MM.1S (cell line): ENCODE data around the gene MVB12B.

ENCODE experiments used
- EZH2 ChIP-seq: fragments of 300-600 bp; sonication (generic); optimal IDR thresholded peaks from 2 replicates; pipeline ENCODE3; 2017; ENCODE audit warnings: low read depth, mild to moderate bottlenecking, antibody characterized with exemption, low read length, mixed read lengths
- EZH2phosphoT487 ChIP-seq: fragments of 300-600 bp; sonication (generic); IDR thresholded peaks from 2 replicates; pipeline ENCODE4 v1.6.1; 2018; ENCODE audit warnings: antibody characterized with exemption, low read length
- TF ChIP-seq, protein P1 (sequence below): fragments of 300-600 bp; sonication (generic); IDR thresholded peaks from 2 replicates; pipeline ENCODE4 v1.5.1; 2016; ENCODE audit warnings: antibody characterized with exemption, low read length, mixed read lengths

DNA sequence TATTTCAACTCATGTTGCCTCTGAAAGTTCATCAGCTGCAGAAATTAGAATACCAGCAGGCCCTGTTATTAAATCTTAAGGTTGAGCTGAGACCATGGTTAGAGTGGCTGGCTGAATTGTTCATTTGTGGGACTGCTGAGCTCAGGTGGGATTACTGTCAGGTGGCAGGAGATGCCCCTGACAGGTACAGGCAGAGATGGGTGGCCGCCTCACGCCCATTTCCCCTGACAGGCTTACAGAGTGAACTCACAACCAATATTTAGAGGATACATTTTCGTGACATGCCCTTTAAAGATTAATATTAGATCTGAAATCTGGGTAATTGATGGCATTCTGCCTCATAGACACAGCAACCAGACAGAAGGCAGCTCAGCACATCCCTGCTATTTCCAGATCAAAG, 136.0 kb downstream of the MVB12B start:
- TF ChIP-seq, protein P1, sequence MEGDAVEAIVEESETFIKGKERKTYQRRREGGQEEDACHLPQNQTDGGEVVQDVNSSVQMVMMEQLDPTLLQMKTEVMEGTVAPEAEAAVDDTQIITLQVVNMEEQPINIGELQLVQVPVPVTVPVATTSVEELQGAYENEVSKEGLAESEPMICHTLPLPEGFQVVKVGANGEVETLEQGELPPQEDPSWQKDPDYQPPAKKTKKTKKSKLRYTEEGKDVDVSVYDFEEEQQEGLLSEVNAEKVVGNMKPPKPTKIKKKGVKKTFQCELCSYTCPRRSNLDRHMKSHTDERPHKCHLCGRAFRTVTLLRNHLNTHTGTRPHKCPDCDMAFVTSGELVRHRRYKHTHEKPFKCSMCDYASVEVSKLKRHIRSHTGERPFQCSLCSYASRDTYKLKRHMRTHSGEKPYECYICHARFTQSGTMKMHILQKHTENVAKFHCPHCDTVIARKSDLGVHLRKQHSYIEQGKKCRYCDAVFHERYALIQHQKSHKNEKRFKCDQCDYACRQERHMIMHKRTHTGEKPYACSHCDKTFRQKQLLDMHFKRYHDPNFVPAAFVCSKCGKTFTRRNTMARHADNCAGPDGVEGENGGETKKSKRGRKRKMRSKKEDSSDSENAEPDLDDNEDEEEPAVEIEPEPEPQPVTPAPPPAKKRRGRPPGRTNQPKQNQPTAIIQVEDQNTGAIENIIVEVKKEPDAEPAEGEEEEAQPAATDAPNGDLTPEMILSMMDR: no peak
- no peak for TF ChIP-seq EZH2phosphoT487
- no peak for TF ChIP-seq EZH2
